SK-N-MC (cell line): ENCODE results near the gene FHIT.

Experiments
- DNase-seq: peaks from one replicate; pipeline ENCODE4 v3.0.0-alpha.2; 2011; ENCODE audit warnings: low read depth, low spot score
- H3K27ac ChIP-seq: fragments of 200-600 bp; sonication (generic); 2 replicates; pipeline ENCODE4 v1.5.1; 2016; ENCODE audit warnings: mixed run types
- H3K36me3 ChIP-seq: fragments of 200-600 bp; sonication (generic); 2 replicates; pipeline ENCODE4 v1.6.1; 2017; ENCODE audit warnings: antibody characterized with exemption, low read length, mixed read lengths; ENCODE audit not compliant: insufficient read depth
- H3K4me3 ChIP-seq: fragments of 200-600 bp; sonication (generic); 2 replicates; pipeline ENCODE4 v1.5.1; 2016
- H3K9ac ChIP-seq: fragments of 200-600 bp; sonication (generic); 2 replicates; pipeline ENCODE4 v1.8.0; 2017; ENCODE audit warnings: mixed run types, mixed read lengths; ENCODE audit not compliant: insufficient read length
- H3K9me3 ChIP-seq: fragments of 200-600 bp; sonication (generic); 2 replicates; pipeline ENCODE4 v1.6.1; 2017; ENCODE audit warnings: low read depth, mild to moderate bottlenecking, antibody characterized with exemption, low read length, moderate library complexity, mixed read lengths
- EZH2 ChIP-seq: fragments of 200-600 bp; sonication (generic); IDR thresholded peaks from one replicate; pipeline ENCODE4 v1.6.1; 2017; ENCODE audit warnings: antibody characterized with exemption
- FOXP2 ChIP-seq: optimal IDR thresholded peaks from 2 replicates; pipeline ENCODE3; 2011; ENCODE audit warnings: mild to moderate bottlenecking, moderate library complexity; ENCODE audit not compliant: insufficient read depth; ENCODE audit errors: extremely low read length, control extremely low read depth
- POLR2AphosphoS5 ChIP-seq: IDR thresholded peaks from 2 replicates; pipeline ENCODE4 v1.6.1; 2012; ENCODE audit warnings: mild to moderate bottlenecking, low read depth, low read length, borderline replicate concordance

FHIT gene

GRCh38 chr3:60609446-60609845 is 641.8 kb downstream of the FHIT start:
- Histone ChIP-seq H3K9ac (no peak overlapping the region), H3K9me3 (no peaks in the 10 kb centered on the region), H3K27ac (no peak overlapping the region), H3K4me3 (no peak overlapping the region), H3K36me3 (no peaks in the 10 kb centered on the region)
- DNase-seq = no peak
- TF ChIP-seq FOXP2 = no peak
- no peak for TF ChIP-seq POLR2AphosphoS5
- no peak for TF ChIP-seq EZH2

GRCh38 chr3:60603860-60604259 is 647.4 kb downstream of the FHIT start:
- TF ChIP-seq EZH2 = no peak
- no peak for TF ChIP-seq POLR2AphosphoS5
- TF ChIP-seq FOXP2 = no peak
- H3K36me3 ChIP-seq = no peaks in the 10 kb centered on the region
- H3K4me3 ChIP-seq = no peak overlapping the region
- no peaks in the 10 kb centered on the region for H3K9me3 ChIP-seq
- no peak overlapping the region for H3K27ac ChIP-seq
- DNase-seq = no peak
- no peak overlapping the region for H3K9ac ChIP-seq

GRCh38 chr3:60600848-60601247 is 650.4 kb downstream of the FHIT start:
- DNase-seq = no peak
- H3K36me3 ChIP-seq = no peaks in the 10 kb centered on the region
- TF ChIP-seq POLR2AphosphoS5 = no peak
- no peak for TF ChIP-seq EZH2
- TF ChIP-seq FOXP2 = no peak
- H3K9me3 ChIP-seq = no peaks in the 10 kb centered on the region
- no peak overlapping the region for H3K9ac ChIP-seq
- H3K27ac ChIP-seq = no peak overlapping the region
- H3K4me3 ChIP-seq = no peak overlapping the region

- H3K4me3 ChIP-seq = no peak overlapping the region
- H3K36me3 ChIP-seq = no peaks in the 10 kb centered on the region
- no peak overlapping the region for H3K9ac ChIP-seq
- H3K9me3 ChIP-seq = no peaks in the 10 kb centered on the region
- DNase-seq = no peak
- TF ChIP-seq FOXP2 (no peak), POLR2AphosphoS5 (no peak), EZH2 (no peak)
- H3K27ac ChIP-seq = no peak overlapping the region
These were observed 651.7 kb downstream of the FHIT start for GRCh38 chr3:60599586-60599985.

GRCh38 chr3:60598671-60599070 is 652.6 kb downstream of the FHIT start:
- Histone ChIP-seq H3K4me3 (no peak overlapping the region), H3K36me3 (no peaks in the 10 kb centered on the region), H3K27ac (no peak overlapping the region), H3K9me3 (no peaks in the 10 kb centered on the region), H3K9ac (no peak overlapping the region)
- TF ChIP-seq FOXP2 (no peak), POLR2AphosphoS5 (no peak), EZH2 (no peak)
- no peak for DNase-seq

- TF ChIP-seq POLR2AphosphoS5 (no peak), EZH2 (no peak), FOXP2 (no peak)
- H3K9ac ChIP-seq = no peak overlapping the region
- H3K4me3 ChIP-seq = no peak overlapping the region
- H3K27ac ChIP-seq = no peak overlapping the region
- no peaks in the 10 kb centered on the region for H3K9me3 ChIP-seq
- no peaks in the 10 kb centered on the region for H3K36me3 ChIP-seq
- no peak for DNase-seq
These were observed 657.2 kb downstream of the FHIT start for GRCh38 chr3:60594025-60594424.

GRCh38 chr3:60591267-60591666 is 660.0 kb downstream of the FHIT start:
- no peaks in the 10 kb centered on the region for H3K9me3 ChIP-seq
- TF ChIP-seq POLR2AphosphoS5 (no peak), EZH2 (no peak), FOXP2 (no peak)
- no peak overlapping the region for H3K27ac ChIP-seq
- no peaks in the 10 kb centered on the region for H3K36me3 ChIP-seq
- H3K4me3 ChIP-seq = no peak overlapping the region
- DNase-seq = no peak
- no peak overlapping the region for H3K9ac ChIP-seq

GRCh38 chr3:60588806-60589205 is 662.4 kb downstream of the FHIT start:
- Histone ChIP-seq H3K36me3 (no peaks in the 10 kb centered on the region), H3K9me3 (no peaks in the 10 kb centered on the region), H3K4me3 (no peak overlapping the region), H3K27ac (no peak overlapping the region), H3K9ac (no peak overlapping the region)
- no peak for TF ChIP-seq EZH2
- TF ChIP-seq FOXP2 = no peak
- TF ChIP-seq POLR2AphosphoS5 = no peak
- DNase-seq = no peak

- Histone ChIP-seq H3K4me3 (no peak overlapping the region), H3K9me3 (no peaks in the 10 kb centered on the region), H3K27ac (no peak overlapping the region), H3K9ac (no peak overlapping the region), H3K36me3 (no peaks in the 10 kb centered on the region)
- TF ChIP-seq FOXP2 = no peak
- TF ChIP-seq POLR2AphosphoS5 = no peak
- TF ChIP-seq EZH2 = no peak
- DNase-seq = no peak
These were observed 665.3 kb downstream of the FHIT start for GRCh38 chr3:60585918-60586317.

- Histone ChIP-seq H3K9ac (no peak overlapping the region), H3K9me3 (no peaks in the 10 kb centered on the region), H3K36me3 (no peaks in the 10 kb centered on the region), H3K4me3 (no peak overlapping the region), H3K27ac (no peak overlapping the region)
- DNase-seq = no peak
- TF ChIP-seq FOXP2 (no peak), POLR2AphosphoS5 (no peak), EZH2 (no peak)
These were observed 667.0 kb downstream of the FHIT start for GRCh38 chr3:60584250-60584649.
